Stimulated activated CD4-positive, alpha-beta T cell treated with anti-CD3 and anti-CD28 coated beads, Interleukin-1b, Interleukin-23, amount 100 ng/mL, for 1 hour (primary cell): Measurements from ENCODE around the gene TIAM2.

Source experiments
- DNase-seq, 2 donors: peaks; one replicate each; pipeline ENCODE4 v3.0.0-alpha.2; 2020; ENCODE audit warnings: low read depth in 2 of 2

The TIAM2 gene

DNA sequence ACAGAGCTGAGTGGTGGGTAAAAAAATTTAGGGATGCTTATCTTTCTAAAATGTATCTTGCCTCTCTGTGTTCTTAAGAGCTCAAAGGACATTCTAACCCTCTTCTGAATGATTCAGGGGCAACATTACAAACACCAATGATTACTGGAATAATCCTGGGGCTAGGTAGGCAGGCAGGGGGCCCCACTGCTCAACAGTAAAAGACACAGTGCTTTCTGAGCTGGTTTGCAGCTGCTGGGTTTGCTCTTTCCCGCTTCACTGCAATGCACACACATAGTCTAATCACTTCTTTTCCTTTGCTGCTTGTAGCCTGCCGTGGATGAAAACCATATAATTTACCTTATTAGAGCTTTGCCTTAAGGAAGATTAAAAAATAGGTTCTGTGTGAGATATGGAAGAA is 292.6 kb downstream of the TIAM2 start:
- no peak for DNase-seq

DNA sequence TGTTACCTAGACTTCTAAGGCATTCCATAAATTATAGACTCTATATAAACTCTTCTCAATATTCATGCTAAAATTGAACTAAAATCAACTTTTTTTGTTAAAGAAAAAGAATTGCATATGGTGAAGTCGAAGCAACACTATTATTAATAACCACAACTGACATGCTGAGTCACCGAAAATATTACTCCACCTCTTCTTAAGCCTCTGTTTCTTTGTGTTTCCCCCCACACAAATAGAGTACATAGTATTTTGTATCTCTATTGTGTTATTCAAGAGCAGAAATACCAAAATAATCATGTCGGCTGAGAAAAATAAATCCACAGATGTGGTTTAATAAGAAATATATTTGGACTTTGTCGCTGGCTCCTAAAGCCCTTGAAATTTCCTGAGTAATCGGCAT is 295.4 kb downstream of the TIAM2 start:
- DNase-seq = no peak

DNA sequence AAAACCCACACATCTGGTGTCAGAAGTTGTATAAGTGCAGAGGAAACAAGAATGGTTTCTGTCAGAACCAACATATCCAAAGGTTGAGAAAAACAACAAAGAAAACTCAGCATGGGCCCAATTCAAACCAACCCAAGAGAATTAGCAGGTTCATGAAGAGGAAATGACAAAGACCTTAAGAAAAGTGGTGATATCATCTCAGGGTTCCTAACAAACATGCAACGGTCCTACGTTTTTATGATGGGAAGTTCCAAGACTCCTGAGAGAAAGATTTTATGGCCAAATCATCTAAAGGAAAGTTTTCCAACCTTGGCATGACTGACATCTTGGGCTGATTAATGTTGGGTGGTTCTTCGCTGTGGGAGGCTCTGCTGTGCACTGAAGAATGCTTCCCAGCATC is 296.2 kb downstream of the TIAM2 start:
- no peak for DNase-seq

DNA sequence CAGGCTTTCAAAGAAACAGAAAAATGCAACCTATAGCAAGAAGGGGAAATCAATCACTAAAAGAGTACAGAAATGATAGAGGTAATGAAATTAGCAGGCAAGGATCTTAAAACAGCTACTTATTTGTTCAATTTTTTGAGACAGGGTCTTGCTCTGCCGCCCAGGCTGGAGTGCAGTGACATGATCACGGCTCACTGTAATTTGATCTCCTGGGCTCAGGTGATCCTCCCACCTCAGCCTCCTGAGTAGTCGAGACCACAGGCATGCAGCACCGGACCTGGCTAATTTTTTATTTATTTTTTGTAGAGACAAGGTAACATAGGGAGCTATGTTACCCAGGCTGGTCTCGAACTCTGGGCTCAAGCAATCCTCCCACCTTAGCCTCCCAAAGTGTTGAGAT is 297.6 kb downstream of the TIAM2 start:
- DNase-seq = no peak

DNA sequence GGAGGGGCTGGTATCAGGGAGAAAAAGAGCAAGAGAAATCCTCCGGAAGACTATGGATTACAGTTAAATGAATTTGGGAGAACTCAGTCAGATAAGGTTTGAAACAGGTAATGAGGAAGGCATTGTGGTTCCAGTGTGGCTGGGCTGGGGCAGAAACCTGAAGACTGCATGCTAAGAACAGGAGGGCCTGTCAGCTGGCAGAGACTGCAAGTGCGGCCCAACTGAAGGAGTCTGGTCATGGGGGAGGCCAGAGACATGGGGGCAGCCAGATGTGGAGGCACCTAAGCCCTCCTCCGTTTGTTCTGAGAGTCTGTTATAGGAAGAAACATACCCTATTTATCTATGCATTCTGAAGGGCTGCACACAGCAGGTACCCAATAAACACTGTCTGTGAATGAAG is 302.6 kb downstream of the TIAM2 start:
- no peak for DNase-seq

DNA sequence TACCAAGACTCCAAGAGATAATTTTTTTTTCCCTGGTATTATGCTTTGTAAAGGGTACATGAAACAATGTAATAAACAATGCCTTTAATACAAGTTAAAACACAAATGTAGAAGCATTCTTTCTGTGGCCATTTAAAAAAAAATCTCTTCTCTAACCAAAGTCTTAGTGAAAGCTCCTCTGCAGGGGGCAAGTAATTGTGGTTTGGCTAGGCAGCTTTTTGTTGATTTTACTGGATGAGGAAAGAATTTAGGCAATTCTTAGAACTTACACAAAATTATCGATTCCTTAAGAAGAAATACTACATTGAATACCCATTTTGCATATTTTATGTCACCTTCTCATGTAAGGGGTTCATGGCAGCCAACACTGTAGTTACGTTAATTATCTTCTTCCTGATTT is 306.8 kb downstream of the TIAM2 start:
- DNase-seq = no peak

DNA sequence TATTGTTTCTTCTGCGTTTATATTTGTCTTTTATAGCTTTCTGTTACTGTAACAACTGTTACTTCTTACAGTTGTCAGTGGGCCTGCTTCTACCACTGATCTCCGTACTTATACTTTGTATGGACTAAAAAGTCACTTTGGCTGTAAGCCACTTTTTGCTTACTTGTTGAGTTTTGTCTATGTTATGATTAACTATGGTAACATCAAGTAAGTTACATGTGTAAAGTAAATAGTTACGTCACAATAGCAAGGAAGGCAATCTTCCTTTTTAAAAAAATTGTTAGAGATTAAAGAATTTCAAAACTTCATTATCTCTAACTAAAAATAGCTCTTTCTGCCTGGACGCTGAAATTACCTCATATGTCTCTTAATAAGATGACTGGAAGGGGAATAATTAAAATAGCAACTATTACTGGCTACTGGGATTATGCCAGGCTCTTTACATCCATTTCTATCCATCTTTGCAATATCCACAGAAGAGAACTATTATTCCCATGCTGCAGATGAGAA is 308.3 kb downstream of the TIAM2 start:
- no peak for DNase-seq

DNA sequence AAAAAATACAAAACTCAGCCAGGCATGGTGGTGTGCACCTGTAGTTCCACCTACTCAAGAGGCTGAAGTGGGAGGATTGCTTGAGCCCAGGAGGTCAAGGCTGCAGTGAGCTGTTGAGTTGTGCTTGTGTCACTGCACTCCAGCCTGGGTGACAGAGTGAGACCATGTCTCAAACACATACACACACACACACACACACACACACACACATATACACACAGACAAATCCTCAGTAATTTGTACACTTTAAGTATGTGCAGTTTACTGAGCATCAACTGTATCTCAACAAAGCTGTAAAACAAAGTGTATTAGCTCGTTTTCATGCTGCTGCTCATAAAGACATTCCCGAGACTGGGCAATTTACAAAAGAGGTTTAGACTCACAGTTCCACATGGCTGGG is 311.8 kb downstream of the TIAM2 start:
- DNase-seq = no peak
